Sigmoid colon (tissue), 4 donors: ENCODE data around the gene MAGEA2B.
"Not testable (repeated sequence)": the region's sequence is repeated elsewhere in the genome, so short reads cannot be mapped to it uniquely, and the experiment has no call there.

ENCODE experiments used
- EP300 ChIP-seq, 4 donors: sonication (generic); formaldehyde crosslinking; IDR thresholded peaks; one replicate each; pipeline ENCODE4 v1.6.1; 2017; ENCODE audit warnings: antibody characterized with exemption in 4 of 4
- POLR2A ChIP-seq, 2 donors: fragments of 450-650 bp; IDR thresholded peaks; one replicate each; pipeline ENCODE4 v1.6.1; 2016; ENCODE audit warnings: antibody characterized with exemption in 2 of 2, mild to moderate bottlenecking in 2 of 2, moderate library complexity in 2 of 2
- POLR2AphosphoS5 ChIP-seq, 4 donors: sonication (generic); formaldehyde crosslinking; IDR thresholded peaks; one replicate each; pipeline ENCODE4 v1.6.1; 2017; ENCODE audit warnings: antibody characterized with exemption in 4 of 4
- TF ChIP-seq, protein P1 (sequence below), 4 experiments: fragments of 450-650 bp in 3 of 4; fragments of 200-600 bp in 1 of 4; IDR thresholded peaks; one replicate each; pipeline ENCODE4 v1.5.1; 2016 to 2019; ENCODE audit warnings: antibody characterized with exemption in 4 of 4, mild to moderate bottlenecking in 3 of 4, moderate library complexity in 2 of 4

DNA sequence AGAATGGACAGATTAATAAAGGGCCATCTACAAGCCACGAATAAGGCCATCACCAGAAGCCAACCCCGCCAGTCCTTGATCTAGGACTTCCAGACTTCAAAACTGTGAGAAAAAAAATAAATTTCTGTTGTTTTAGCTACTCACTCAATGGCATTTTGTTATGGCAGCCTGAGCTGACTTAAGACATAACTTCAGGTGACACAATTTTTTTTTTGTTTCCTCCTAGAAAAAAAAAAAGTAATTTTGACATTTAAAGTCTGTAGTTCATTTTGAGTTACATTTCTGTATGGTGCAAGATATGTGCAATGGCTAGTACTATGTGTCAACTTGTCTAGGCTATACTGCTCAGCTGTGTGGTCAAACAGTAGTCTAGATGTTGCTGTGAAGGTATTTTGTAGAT lies 44.5 kb downstream of the MAGEA2B start, which contains the start of gene CSAG3:
- not testable (repeated sequence) for TF ChIP-seq POLR2AphosphoS5, POLR2A, EP300 (IDR thresholded peaks at IDR 0.05)
- TF ChIP-seq, protein P1, sequence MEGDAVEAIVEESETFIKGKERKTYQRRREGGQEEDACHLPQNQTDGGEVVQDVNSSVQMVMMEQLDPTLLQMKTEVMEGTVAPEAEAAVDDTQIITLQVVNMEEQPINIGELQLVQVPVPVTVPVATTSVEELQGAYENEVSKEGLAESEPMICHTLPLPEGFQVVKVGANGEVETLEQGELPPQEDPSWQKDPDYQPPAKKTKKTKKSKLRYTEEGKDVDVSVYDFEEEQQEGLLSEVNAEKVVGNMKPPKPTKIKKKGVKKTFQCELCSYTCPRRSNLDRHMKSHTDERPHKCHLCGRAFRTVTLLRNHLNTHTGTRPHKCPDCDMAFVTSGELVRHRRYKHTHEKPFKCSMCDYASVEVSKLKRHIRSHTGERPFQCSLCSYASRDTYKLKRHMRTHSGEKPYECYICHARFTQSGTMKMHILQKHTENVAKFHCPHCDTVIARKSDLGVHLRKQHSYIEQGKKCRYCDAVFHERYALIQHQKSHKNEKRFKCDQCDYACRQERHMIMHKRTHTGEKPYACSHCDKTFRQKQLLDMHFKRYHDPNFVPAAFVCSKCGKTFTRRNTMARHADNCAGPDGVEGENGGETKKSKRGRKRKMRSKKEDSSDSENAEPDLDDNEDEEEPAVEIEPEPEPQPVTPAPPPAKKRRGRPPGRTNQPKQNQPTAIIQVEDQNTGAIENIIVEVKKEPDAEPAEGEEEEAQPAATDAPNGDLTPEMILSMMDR (IDR thresholded peaks at IDR 0.05): not testable (repeated sequence)
